ENCODE data around the gene FRMD3.

Gene FRMD3

GRCh38 chr9:83270116-83270515 lies 268.1 kb downstream of the FRMD3 start:
- no peak for DNase-seq

- DNase-seq = no peak
Measured at GRCh38 chr9:83267741-83268140, 270.5 kb downstream of the FRMD3 start.

GRCh38 chr9:83266666-83267496 lies 271.3 kb downstream of the FRMD3 start:
- DNase-seq = no peak

GRCh38 chr9:83266331-83266665 lies 271.9 kb downstream of the FRMD3 start:
- no peak for DNase-seq

- DNase-seq = no peak
Measured at GRCh38 chr9:83264315-83264714, 273.9 kb downstream of the FRMD3 start.

GRCh38 chr9:83259558-83259957 lies 278.6 kb downstream of the FRMD3 start:
- DNase-seq = no peak

GRCh38 chr9:83257937-83258891 lies 280.0 kb downstream of the FRMD3 start:
- no peak for DNase-seq

GRCh38 chr9:83247732-83248131 lies 290.5 kb downstream of the FRMD3 start:
- no peak for DNase-seq

- no peak for DNase-seq
Measured at GRCh38 chr9:83245979-83246659, 292.1 kb downstream of the FRMD3 start.

- DNase-seq = no peak
Measured at GRCh38 chr9:83242066-83242465, 296.1 kb downstream of the FRMD3 start.

- no peak for DNase-seq
Measured at GRCh38 chr9:83240671-83241070, 297.5 kb downstream of the FRMD3 start.

- DNase-seq = no peak
Measured at GRCh38 chr9:83239747-83240146, 298.5 kb downstream of the FRMD3 start.

GRCh38 chr9:83238871-83239640 lies 299.1 kb downstream of the FRMD3 start:
- no peak for DNase-seq

- DNase-seq = no peak
Measured at GRCh38 chr9:83236029-83236696, 302.0 kb downstream of the FRMD3 start.

GRCh38 chr9:83235526-83235925 lies 302.7 kb downstream of the FRMD3 start:
- DNase-seq = no peak

- no peak for DNase-seq
Measured at GRCh38 chr9:83234541-83234940, 303.7 kb downstream of the FRMD3 start.

GRCh38 chr9:83233647-83234046 lies 304.6 kb downstream of the FRMD3 start:
- DNase-seq = no peak

- DNase-seq = no peak
Measured at GRCh38 chr9:83231039-83231438, 307.2 kb downstream of the FRMD3 start.

- DNase-seq = no peak
Measured at GRCh38 chr9:83220730-83221129, 317.5 kb downstream of the FRMD3 start.

GRCh38 chr9:83219924-83220438 lies 318.2 kb downstream of the FRMD3 start:
- no peak for DNase-seq

GRCh38 chr9:83219154-83219923 lies 318.9 kb downstream of the FRMD3 start:
- no peak for DNase-seq

All from activated effector memory CD4-positive, alpha-beta T cell treated with Interleukin-2 at 50 U/mL for 16 hours (primary cell).